Stimulated activated CD4-positive, alpha-beta T cell treated with anti-CD3 and anti-CD28 coated beads, Interleukin-15, amount 100 ng/mL, for 24 hours (primary cell): Measurements from ENCODE around the gene GPR39.

Source experiments
- DNase-seq: peaks from one replicate; pipeline ENCODE4 v3.0.0-alpha.2; 2020

GPR39 gene

GRCh38 chr2:132573444-132574007, 156.9 kb downstream of the GPR39 start:
- DNase-seq: no peak

DNA sequence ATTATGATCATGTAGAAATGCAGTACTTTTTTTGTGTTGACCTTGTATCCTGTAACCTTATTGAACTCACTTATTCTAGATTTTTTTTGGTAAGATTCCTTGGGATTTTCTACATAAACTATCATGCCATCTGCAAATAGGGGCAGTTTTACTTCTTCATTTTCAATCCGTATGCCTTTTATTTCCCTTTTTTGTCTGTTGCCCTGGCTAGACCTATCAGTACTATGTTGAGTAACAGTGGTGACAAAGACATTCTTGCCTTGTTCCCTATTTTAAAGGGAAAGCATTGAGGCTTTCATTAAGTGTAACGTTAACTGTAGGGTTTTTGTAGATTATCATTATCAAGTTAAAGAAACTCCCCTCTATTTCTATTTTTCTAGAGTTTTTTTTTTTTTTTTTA, 161.1 kb downstream of the GPR39 start:
- DNase-seq: no peak

- no peak for DNase-seq
Measured at GRCh38 chr2:132581591-132581990, 165.0 kb downstream of the GPR39 start.

DNA sequence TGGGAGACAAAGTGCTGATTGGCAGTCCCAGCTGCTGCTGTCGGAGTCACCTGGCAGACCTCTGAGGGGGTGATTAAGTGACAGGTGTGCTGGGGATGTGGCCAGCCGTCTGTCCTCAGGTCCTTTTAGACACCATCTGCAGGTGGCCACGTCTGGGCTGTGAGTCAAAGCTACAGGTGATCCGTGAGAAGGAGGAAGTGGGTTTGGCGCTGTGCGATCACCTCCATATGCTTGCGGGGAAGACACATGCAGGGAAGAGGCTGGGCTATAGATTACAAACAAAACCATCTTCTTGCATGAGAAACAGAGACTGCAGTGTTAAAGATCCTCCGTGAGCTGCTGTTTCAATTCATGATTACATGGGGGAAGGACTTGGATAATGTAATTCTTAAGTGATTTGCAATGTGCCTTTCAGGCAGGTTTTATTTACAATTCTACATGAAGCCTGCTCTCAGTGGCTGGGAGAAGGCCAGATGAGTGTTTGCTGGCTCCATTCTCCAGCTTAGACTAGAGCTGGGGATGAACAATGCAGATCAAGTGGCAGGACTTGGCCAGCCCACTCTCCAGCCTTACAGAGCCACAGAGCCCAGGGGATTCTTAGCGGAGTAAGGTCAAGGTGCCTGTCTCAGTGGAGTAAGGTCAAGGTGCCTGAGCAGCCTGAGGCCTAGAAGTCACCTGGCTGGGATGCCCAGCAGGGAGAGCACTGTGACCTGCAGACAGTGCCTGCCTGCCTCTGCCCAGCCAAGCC, 165.6 kb downstream of the GPR39 start:
- DNase-seq: no peak

- no peak for DNase-seq
Measured at GRCh38 chr2:132583666-132584360, 167.2 kb downstream of the GPR39 start.

DNA sequence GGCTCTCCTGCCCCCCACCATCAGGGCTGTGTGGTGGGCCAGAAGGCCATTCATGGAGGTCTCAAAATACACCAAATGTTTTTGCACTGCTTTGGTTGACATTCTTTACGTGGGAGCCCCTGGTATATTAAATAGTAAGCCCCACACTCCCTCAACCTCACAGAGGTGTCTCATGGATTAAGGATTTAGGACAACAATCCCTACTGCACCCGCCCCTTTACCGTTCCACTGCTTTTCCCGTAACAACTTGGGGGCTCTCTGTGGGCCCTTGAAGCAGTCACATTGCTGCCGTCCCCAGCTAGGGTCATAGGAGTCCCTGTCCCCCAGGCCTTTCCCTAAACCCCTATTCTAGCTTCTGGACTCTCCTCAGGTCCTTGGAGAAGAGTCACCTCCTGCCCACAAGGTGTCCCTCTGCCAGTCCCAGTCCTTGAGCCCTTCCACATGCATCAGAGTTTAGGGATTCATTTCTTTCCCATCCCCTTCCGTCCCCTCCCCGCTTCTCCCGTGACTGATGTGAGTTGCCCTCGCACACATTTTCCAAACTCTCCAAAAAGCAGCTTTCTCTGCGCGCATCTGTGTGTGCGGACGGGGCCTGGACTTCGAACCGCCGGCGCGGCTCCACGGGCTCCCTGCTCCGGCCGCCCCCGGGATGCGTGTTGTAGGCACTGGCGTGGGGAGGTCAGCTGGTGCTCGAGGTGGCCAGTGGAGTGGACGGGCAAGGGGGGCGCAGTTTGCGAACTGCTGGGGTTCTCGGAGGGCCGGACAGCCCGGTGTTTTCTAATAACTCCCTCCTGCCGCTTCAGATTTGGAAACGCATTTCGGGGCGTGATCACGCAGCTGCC, 168.6 kb downstream of the GPR39 start:
- no peak for DNase-seq

DNA sequence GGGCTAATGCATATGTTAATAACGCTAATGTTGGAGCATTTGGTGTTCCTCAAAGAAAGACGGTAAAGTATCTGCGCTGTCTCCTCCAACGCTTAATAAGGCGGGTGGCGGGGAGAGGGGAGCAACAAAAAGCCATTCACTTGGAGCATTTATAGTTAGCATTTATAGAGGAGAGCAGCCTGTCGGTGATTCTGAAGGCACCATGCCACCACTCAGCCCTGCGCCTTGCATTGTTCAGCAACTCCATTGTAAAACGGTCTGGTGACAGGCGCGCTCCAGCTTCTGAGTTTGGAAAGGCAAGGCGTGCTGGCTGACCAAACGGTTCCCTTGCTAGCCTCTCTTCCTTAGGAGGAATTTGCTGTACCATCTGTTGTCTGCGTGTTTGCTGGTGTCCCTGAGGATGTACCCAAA, 169.5 kb downstream of the GPR39 start:
- no peak for DNase-seq

GRCh38 chr2:132586835-132587234, 170.2 kb downstream of the GPR39 start:
- DNase-seq: no peak

DNA sequence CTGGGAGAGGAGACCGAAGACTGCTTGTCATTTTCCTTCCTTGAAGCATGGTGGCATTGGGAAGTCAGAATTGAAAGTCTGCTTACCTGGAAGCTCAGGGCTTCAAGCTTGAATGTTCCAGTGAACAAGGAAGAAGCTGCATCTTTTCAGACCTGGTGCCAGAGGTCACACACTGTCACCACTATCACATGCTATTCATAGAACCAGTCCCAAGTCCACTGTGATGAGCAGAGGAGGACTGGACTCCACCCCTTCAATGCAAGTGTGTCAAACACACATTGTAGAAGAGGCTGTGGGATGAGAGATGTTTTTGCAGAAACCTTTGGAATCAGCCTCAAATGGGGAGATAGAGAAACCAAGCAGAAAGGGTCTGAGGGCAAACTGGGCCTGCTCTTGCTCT, 172.0 kb downstream of the GPR39 start:
- DNase-seq: no peak

- DNase-seq: no peak
Measured at GRCh38 chr2:132589111-132589830, 172.7 kb downstream of the GPR39 start.

GRCh38 chr2:132589966-132590365, 173.4 kb downstream of the GPR39 start:
- DNase-seq: no peak

GRCh38 chr2:132593171-132593570, 176.6 kb downstream of the GPR39 start:
- no peak for DNase-seq

GRCh38 chr2:132595186-132595585, 178.6 kb downstream of the GPR39 start:
- no peak for DNase-seq

- no peak for DNase-seq
Measured at GRCh38 chr2:132595693-132596092, 179.1 kb downstream of the GPR39 start.

DNA sequence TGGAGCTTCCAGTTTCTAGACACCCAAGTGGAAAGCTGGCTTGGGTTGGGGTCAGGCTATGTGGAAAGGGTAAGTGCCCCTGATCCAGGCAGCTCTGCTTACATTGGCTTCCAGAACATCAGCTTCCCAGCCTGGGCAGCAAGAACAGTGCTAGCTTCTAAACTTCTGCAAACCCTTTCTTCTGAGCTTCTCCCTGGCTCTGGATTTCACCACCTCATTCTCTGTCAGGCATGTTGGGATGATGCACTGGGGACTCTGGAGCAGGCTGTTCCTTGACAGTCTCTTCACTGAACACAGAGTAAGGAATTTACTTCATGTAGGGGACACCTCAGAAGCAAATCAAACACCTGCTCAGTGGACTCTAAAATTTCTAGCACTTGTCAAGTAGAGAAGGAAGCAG, 180.6 kb downstream of the GPR39 start:
- DNase-seq: no peak

GRCh38 chr2:132597831-132598230, 181.2 kb downstream of the GPR39 start:
- no peak for DNase-seq

DNA sequence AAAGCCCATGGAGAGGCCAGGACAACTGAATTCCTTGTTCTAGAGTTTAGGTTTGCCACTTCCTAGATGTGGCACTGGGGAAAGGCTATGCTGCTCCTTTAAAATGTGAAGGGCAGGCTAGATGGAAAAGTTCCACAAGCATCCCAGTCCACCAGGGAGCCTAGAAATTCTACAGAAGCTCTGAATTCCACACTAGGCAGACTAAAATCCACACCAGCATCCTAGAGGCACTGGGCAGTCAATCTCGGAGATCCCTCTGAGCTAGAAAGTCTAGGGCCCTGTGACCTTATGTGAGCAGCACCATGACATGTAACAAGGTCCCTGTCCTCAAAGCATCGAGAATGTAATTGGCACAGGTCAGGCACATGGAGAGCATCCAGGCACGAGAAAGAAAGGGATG, 181.9 kb downstream of the GPR39 start:
- DNase-seq: no peak

- DNase-seq: no peak
Measured at GRCh38 chr2:132599556-132599955, 183.0 kb downstream of the GPR39 start.

DNA sequence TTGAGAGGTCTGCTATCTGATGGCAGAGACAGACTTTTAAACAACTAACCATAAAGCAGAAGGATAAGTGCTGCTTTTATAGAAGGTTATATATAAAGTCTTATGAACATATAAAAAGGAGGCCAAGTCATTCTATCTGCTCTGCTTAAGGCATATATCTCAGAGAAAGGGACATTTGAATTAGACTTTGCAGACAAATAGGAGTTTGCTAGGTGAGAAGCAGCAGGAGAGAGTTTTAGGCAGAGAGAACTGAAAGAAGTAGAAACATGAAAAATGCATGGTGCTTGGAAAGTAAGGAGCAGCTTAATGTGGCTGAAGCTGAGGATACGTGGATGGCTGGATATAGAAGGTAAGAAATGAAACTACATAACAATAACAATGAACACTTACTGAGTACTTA, 188.0 kb downstream of the GPR39 start:
- DNase-seq: no peak

DNA sequence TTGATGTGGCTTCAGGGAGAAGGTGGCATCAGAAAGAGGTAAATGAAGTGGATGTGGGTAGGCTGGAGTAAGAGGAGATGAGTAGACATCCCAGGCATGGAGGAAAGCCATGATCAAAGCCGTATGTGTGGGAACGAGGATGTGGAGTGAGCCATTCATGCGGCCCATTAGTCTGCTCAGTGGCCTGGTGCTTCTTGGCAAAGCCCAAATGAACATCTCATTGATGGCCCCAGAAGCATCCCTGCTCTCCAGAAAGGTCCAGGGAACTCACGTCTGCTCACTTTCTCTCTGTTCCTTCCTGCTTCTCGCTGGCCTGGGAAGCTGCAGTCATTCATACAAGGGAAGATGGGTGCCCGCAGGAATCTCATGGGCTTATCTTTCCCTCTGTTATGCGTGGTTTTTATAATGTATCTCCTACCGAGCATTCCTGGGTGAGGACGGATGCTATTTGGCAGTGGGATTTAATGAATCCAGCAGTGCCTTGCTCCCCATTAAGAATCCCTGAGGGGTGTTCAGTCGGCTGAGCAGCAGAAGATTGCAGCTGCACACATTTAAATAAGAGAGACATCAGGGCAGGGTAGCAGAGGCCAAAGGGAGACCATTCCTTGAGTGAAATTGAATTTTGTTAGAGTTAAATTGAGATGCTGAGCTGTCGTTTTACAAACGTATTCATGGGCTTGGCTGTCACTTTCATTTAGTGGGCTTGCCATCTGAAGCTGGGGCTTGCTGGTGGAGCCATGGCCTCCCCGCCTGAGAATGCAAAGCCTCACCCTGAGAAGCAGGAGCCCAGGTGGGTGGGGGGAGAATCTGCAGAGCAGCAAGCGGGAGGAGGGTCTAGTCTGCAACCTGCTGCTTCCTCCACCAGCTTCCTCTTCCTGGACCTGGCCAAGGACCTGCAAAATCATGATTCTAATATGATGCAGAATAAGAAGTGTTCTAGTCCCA, 188.9 kb downstream of the GPR39 start:
- DNase-seq: no peak

GRCh38 chr2:132606649-132607048, 190.0 kb downstream of the GPR39 start:
- no peak for DNase-seq
